HepG2 (cell line): ENCODE results near the gene PRKAR1B. TPM values are rescaled to one million over a fixed set of nuclear protein-coding genes. Genes with fewer than 3 reads are reported as not detected.

Experiments used
- AHDC1 ChIP-seq: sonication (generic); formaldehyde crosslinking; IDR thresholded peaks from 2 replicates; pipeline ENCODE4 v1.5.1; 2020; ENCODE audit warnings: mild to moderate bottlenecking, missing genetic modification reagents, borderline replicate concordance
- ETV5 ChIP-seq: IDR thresholded peaks from 2 replicates; pipeline ENCODE4 v1.6.1; 2018; ENCODE audit warnings: missing biosample characterization, missing genetic modification reagents, inconsistent platforms, borderline replicate concordance
- GABPB1 ChIP-seq: IDR thresholded peaks from 2 replicates; pipeline ENCODE4 v1.6.1; 2016; ENCODE audit warnings: mild to moderate bottlenecking, missing genetic modification reagents, moderate library complexity, missing compliant biosample characterization
- ONECUT2 ChIP-seq: sonication (generic); formaldehyde crosslinking; IDR thresholded peaks from 2 replicates; pipeline ENCODE4 v1.4.0; 2020; ENCODE audit warnings: missing genetic modification reagents
- YEATS2 ChIP-seq: sonication (generic); formaldehyde crosslinking; IDR thresholded peaks from 2 replicates; pipeline ENCODE4 v1.4.0; 2020; ENCODE audit warnings: missing genetic modification reagents, borderline replicate concordance
- ZBTB37 ChIP-seq: sonication (generic); formaldehyde crosslinking; IDR thresholded peaks from 2 replicates; pipeline ENCODE4 v1.4.0; 2020; ENCODE audit warnings: mild to moderate bottlenecking, missing genetic modification reagents
- ZBTB4 ChIP-seq: sonication (generic); formaldehyde crosslinking; IDR thresholded peaks from 2 replicates; pipeline ENCODE4 v1.4.0; 2020; ENCODE audit warnings: missing genetic modification reagents, mild to moderate bottlenecking, borderline replicate concordance
- ZNF296 ChIP-seq: sonication (generic); formaldehyde crosslinking; conservative IDR thresholded peaks from 2 replicates; pipeline ENCODE4 v1.5.0; 2020; ENCODE audit warnings: mild to moderate bottlenecking, missing genetic modification reagents
- ZNF737 ChIP-seq: sonication (generic); formaldehyde crosslinking; IDR thresholded peaks from 2 replicates; pipeline ENCODE4 v1.5.0; 2020; ENCODE audit warnings: missing genetic modification reagents, mild to moderate bottlenecking, borderline replicate concordance
- ZNF772 ChIP-seq: sonication (generic); formaldehyde crosslinking; IDR thresholded peaks from 2 replicates; pipeline ENCODE4 v1.5.0; 2020; ENCODE audit warnings: mild to moderate bottlenecking, missing genetic modification reagents
- ZSCAN12 ChIP-seq: sonication (generic); formaldehyde crosslinking; IDR thresholded peaks from 2 replicates; pipeline ENCODE4 v1.9.0; 2021; ENCODE audit warnings: mild to moderate bottlenecking, missing genetic modification reagents
- polyA plus RNA-seq, 8 experiments: library from polyadenylated mRNA; depleted of rRNA in 3 of 8; stranded (reverse) in 7 of 8; unstranded in 1 of 8; fragments of >200 nt; fragmentation: Illumina TruSeq in 4 of 8; extraction: Trizol in 4 of 8; gene quantifications; 2 replicates each; pipeline versions ENCODE4 v1.2.1 to v1.2.3, GENCODE V29; 2011 to 2016; ENCODE audit warnings: low read depth in 4 of 8, missing spikeins in 1 of 8, mixed read lengths in 1 of 8; ENCODE audit not compliant: insufficient read depth in 1 of 8
- total RNA-seq, 5 experiments: library from RNA; depleted of rRNA; stranded (reverse); fragments of >200 nt; fragmentation: Illumina TruSeq; extraction: Trizol; gene quantifications; 2 replicates each; pipeline ENCODE4 v1.2.3, GENCODE V29; 2016; ENCODE audit warnings: low read depth in 1 of 5
- TF ChIP-seq, protein P1 (sequence below): sonication (generic); formaldehyde crosslinking; conservative IDR thresholded peaks from 2 replicates; pipeline ENCODE4 v1.4.0; 2020; ENCODE audit warnings: missing genetic modification reagents
- TF ChIP-seq, protein P2 (sequence below): sonication (generic); formaldehyde crosslinking; IDR thresholded peaks from 2 replicates; pipeline ENCODE4 v1.4.0; 2020; ENCODE audit warnings: missing genetic modification reagents

PRKAR1B gene
- total and polyA plus RNA-seq, 2 of the 13 experiments (the other 11 are each of a cell fraction or from before 2014, with no cell fraction given) = 7.9 to 28.2 TPM

GRCh38 chr7:673681-674453 is 53.2 kb downstream of the PRKAR1B start (continued):
- no peak for TF ChIP-seq AHDC1 (CRISPR knock-in tag)
- TF ChIP-seq YEATS2 (CRISPR knock-in tag) = no peak
- no peak for TF ChIP-seq GABPB1
- no peak for TF ChIP-seq ETV5 (CRISPR knock-in tag)
- TF ChIP-seq, protein P1, sequence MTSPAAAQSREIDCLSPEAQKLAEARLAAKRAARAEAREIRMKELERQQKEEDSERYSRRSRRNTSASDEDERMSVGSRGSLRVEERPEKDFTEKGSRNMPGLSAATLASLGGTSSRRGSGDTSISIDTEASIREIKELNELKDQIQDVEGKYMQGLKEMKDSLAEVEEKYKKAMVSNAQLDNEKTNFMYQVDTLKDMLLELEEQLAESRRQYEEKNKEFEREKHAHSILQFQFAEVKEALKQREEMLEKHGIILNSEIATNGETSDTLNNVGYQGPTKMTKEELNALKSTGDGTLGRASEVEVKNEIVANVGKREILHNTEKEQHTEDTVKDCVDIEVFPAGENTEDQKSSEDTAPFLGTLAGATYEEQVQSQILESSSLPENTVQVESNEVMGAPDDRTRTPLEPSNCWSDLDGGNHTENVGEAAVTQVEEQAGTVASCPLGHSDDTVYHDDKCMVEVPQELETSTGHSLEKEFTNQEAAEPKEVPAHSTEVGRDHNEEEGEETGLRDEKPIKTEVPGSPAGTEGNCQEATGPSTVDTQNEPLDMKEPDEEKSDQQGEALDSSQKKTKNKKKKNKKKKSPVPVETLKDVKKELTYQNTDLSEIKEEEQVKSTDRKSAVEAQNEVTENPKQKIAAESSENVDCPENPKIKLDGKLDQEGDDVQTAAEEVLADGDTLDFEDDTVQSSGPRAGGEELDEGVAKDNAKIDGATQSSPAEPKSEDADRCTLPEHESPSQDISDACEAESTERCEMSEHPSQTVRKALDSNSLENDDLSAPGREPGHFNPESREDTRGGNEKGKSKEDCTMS (CRISPR knock-in tag) = no peak
- TF ChIP-seq, protein P2, sequence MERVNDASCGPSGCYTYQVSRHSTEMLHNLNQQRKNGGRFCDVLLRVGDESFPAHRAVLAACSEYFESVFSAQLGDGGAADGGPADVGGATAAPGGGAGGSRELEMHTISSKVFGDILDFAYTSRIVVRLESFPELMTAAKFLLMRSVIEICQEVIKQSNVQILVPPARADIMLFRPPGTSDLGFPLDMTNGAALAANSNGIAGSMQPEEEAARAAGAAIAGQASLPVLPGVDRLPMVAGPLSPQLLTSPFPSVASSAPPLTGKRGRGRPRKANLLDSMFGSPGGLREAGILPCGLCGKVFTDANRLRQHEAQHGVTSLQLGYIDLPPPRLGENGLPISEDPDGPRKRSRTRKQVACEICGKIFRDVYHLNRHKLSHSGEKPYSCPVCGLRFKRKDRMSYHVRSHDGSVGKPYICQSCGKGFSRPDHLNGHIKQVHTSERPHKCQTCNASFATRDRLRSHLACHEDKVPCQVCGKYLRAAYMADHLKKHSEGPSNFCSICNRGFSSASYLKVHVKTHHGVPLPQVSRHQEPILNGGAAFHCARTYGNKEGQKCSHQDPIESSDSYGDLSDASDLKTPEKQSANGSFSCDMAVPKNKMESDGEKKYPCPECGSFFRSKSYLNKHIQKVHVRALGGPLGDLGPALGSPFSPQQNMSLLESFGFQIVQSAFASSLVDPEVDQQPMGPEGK (CRISPR knock-in tag) = no peak
- TF ChIP-seq ZBTB4 (CRISPR knock-in tag) = no peak
- no peak for TF ChIP-seq ZNF772 (CRISPR knock-in tag)
- TF ChIP-seq ONECUT2 (CRISPR knock-in tag) = no peak
- no peak for TF ChIP-seq ZSCAN12 (CRISPR knock-in tag)
- no peak for TF ChIP-seq ZBTB37
- TF ChIP-seq ZNF737 (CRISPR knock-in tag) = no peak
- no peak for TF ChIP-seq ZNF296
